ENCODE data around the gene ETNPPL.

Gene ETNPPL

DNA sequence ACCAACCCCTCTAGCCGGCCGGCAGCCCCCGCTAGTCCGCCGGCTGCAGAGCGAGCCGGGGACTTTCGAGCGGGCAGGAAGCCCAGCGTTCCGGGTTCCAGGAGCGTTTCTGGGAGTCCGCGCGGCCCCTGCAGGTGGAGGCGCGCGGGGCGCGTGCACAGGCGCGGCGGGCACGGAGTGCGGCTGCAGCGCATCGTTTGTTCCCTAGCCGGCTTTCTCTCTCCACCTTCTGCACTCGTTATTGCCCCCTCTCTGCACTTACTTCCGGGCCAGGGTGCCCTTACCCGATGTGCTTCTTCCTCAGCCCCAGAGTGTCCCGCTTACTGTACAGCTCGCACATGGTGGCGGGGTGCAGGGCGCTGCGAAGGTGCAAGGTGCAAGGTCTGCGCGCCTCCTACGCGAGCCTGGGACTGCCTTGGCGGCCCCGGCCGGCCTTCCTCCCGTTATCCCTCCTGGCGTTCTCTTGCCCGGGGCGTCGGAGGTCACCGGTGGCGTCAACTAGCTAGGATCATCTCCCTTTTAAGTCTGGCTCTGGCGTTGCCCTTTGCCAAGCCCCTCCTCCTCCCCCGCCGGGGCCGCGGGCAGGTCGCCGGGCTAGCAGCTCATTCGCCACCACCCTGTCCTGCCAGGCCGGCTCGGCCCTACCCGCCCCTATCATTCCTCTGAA, at the start of gene ETNPPL:
ETNPPL (minus strand) TSS at position 495 of the 667 bp plus-strand sequence; CDS start at position 340, 155 bp downstream.
- no peak for DNase-seq (ENCODE audit: low spot score)

DNA sequence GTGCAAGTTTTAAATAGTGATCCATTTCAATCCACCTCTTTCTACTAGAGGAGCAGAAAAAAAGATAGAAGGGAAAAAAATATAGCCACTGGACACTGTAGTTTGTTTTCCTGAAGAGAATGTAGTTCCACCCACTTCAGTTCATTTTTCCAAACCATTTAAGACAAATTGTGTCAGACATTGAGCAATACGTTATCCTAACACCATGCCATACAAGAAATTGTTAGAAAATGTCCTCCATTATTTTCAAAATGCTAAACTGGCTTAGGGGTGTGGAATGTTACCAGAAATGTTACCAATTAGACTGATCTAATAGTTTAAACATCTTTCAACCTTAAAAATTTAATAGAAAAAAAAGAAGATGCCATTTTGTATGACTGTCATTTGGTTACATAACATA, 48.6 kb upstream of the ETNPPL start:
- no peak for DNase-seq (ENCODE audit: low spot score)

DNA sequence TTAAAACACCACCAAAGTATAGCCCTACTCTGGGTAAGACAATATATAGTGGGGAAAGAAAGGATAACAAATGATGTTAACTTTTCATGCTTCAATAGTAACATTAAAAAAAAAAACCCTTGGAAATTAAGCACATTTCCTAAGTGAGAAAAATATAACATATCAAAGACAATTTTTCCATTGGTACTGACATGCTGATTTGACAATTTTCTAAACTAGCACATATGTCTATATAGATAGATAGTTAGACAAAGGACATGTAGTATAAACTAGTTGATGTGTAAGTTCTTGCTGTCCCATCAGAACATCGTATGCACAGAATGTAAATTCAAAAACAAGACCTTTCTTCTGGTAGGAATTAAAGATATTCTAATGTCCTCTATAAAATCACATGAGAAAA, 47.2 kb upstream of the ETNPPL start:
- no peak for DNase-seq (ENCODE audit: low spot score)

DNA sequence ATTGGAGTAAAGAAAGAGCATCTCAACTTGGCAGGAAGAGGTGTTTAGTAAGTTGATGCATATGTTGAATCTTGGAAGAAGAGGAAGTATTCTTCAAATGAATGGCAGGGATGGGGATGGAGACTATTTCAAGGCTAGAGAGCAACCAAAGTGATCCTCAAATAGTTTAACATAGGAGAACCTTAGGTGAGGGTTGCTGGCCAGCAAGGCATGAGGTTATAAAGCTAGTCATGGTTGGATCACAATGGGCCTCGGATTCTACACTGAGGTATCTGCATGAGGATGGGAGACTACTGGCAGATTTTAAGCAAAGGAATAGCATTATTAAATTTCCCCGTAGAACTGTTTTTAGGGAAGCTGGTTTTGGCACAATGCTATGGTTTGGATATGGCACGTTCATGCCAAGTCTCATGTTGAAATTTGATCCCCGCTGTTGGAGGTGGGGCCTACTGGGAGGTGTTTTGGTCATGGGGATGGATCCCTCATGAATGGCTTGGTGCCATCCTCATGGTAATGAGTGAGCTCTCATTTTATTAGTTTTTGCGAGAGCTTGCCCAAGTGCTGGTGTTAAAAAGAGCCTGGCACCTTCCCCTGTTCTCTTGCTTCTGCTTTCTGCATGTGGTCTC, 41.9 kb upstream of the ETNPPL start:
- no peak for DNase-seq (ENCODE audit: low spot score)

DNA sequence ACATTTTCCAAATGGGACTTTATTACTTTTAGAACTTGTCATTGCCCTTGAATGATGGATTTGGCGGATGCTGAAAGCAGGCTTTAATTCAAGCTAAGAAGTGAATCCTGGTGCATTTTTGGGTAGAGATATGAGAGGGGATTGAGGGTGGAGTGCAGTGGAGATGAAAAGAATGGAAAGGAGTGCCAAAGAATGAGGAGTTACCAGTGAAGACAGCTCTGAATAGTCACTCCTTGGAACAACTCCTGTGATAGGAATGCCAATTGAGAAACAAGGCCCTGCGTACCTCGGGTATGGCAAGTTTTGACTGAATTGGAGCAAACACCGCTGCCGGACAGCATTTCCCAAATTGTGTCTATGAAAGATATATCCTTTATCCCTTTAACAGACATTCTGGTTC, 36.5 kb upstream of the ETNPPL start:
- no peak for DNase-seq (ENCODE audit: low spot score)

DNA sequence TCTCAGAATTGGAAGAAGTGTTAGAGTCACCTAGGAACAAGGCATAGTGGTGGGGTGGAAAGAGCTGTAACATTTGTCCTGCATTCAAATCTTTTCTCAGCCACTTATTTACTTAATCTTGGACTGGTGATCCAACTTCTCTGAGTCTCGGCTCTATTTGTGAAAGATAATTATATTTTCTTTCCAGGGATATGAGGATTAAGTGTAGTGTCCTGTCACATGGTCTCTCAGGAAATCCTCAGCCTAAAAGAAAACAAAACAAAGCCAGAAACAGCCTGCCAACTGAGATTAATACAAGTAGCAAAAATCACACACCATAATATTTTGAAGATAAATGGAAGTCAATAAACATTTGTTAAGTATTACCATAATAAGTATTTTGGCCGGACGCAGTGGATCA, 33.3 kb upstream of the ETNPPL start:
- DNase-seq (ENCODE audit: low spot score), result no peak

DNA sequence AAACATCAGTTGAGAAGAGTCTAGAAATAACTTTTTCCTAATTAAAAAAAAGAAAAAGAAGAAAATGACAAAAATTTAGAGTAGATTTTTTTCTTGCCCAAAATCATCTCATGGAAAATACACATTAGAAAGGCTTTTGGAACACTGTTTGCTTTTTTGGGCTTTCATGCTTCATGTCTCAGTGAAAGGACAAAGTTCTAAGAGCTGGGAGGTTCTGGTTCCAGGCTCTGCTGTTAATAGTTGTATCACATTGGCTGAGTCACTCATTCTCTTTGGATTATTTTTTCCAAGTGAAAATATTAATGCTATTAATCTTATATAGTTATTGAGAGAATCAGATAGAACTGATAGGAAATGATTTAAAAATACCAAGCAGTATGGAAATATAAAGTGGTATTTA, 32.9 kb upstream of the ETNPPL start:
- DNase-seq (ENCODE audit: low spot score), result no peak

DNA sequence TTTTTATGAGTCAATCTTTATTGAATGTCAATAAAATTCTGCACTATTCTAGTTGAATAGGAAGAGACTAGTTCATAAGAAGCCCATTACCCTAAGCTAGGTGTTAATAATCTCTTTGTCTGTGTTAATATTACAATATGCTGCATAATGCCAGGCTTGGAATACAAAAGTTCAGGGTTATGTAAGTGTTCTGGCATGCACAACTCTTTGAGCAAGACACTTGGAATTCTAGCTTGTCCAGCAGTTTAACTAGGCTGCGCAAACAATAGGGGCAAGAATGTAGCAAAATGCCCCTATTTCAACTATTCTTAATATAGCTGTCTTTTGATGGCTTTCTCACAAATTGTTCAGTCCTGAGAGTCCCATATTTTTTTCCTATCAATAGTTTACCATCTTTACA, 31.3 kb upstream of the ETNPPL start:
- DNase-seq (ENCODE audit: low spot score), result no peak

DNA sequence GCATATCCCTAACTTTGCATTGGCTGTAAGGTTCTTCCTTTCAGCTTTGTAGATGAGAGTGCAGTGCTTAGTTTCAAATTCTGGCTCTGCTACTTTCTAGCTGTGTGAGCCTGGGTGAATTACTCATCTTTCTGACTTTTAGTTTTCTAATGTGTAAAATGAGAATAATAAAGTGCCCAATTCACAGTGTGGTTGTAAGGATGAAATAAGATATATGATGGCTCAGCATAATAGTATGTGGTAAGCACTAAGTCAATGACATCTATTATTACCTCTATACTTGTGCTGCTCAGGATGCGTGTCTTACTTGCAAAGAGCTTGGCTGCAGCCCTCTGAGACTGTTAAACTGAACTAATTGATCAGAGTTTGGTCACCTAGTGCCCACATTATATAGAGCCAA, 30.6 kb upstream of the ETNPPL start:
- no peak for DNase-seq (ENCODE audit: low spot score)

DNA sequence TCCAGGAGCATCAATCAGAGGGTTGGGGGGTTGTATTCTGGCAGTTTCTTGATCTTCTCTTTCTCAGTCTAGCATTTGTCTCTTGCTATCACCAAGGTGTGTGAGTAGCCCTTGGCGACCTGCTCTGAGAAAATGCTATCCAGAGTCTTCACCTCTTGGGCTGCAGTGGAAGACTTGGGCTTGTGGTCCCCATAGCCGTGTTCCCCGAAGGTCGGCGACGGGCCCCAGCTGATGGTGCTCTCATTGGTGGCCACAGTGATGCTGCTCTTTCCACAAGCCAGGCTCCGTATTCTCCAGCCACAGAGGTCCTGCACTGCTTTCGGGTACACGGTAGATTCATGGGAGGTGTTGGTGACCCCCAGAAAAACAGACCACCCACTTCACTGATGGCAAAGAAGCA, 25.9 kb upstream of the ETNPPL start:
- no peak for DNase-seq (ENCODE audit: low spot score)

DNA sequence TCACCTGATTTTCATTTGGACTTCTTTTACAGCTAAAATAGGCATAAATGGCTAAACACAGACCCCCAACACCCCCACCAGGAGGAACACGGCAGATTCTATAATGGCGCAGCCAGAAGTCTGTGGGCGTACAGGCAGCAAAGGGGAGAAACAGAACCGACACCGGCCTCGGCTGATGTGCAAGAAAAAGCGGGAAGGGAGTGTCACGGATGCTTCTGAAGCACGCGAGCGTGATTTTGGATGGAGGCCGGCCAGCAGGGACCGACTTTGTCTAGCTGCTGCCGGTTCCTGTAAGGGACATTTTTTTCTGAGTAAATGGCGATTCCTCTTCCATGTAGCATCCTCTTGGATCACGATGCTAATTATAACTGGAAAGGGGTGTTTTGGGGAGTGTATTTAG, 24.9 kb upstream of the ETNPPL start:
- DNase-seq (ENCODE audit: low spot score), result no peak

DNA sequence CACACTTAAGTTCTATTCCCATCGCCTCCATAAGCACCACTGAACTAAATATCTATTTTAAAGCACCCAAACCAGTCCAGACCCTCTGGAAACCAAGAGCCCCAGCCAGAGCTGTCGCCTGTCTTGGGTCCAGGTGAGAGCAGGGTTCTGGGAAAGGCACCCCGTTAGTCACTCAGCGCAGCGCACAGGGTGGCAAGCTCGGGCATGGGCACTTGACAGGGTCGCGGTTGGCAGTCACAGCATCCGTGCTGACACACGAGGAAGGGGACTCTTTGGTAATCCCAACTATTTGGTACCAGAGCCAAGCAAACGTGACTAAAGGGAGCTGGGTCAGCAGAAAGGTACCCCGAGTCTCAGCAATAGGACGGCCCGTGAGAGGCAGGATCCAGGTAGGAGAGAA, 24.3 kb upstream of the ETNPPL start:
- DNase-seq (ENCODE audit: low spot score), result no peak

DNA sequence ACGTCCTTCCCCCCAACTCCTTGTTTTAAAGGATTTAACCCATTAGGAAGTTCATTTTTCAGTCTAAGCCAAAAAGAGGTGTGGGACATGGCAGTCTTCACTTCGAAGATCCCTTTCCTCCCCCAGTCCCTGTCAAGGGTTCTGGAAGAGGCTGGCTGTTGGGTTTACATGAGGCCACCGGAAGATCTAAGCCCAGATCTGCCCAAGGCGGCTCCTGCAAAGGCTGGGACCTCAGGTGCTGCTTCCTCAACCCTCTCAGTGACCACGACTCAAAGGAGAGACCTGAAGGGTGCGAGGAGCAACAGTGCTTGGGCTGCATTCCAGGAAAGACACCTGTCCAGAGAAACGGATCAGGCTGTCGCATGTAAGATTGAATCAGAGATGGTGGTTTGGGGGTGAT, 23.5 kb upstream of the ETNPPL start:
- DNase-seq (ENCODE audit: low spot score), result no peak

DNA sequence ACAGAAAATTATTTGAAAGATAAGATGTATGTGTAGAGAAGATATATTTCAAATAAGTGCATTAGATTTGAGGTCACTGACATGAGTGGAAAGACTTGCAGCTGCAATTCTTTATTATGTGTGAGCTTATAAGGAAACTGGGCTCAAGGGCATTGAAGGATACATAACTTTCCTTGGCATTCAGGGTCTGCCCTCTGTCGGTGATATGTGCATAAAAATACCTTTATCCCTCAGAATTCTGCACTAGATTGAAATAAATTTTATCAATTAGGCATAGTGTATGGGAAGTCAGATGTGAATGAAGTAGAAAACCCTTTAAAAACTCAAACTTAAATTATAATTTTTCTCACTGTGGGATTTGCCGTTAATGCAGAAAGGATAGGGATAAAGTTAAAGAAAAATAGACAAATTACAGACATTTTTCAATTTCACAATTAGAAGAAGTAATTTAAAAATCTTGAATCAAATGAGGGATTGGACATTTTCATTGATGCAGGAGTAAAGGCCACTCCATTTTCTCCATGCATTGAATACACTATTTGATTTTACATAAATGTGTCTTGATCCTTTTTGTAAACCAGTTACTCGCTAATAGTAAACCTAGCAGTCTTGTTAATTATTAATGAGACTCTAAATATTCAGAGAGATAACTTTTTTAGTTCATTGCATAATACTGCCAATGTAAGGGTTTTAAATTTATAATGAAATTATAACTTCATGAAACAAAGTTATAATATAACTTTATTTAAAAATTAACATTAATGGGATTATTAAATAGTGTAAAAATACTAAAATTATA, 21.0 kb upstream of the ETNPPL start:
- no peak for DNase-seq (ENCODE audit: low spot score)

DNA sequence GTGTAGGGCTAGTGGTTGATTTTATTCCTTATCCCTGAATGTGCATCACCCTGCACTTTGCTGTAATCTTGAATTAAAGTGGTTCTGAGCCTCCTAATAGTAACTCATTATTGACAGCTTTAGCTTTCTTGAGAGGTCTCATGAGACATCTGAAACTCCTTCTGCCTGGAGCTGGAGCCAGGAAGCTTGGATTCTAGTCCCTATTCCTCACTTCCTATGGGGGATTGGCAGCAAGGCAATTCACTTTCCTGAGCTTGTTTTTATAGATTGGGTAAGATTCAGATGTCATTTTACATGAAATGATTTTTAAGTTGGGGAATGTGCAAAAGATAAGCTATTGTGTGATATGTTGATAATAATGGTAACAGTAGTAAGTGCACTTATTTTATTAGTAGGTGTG, 17.1 kb upstream of the ETNPPL start:
- DNase-seq (ENCODE audit: low spot score), result no peak

DNA sequence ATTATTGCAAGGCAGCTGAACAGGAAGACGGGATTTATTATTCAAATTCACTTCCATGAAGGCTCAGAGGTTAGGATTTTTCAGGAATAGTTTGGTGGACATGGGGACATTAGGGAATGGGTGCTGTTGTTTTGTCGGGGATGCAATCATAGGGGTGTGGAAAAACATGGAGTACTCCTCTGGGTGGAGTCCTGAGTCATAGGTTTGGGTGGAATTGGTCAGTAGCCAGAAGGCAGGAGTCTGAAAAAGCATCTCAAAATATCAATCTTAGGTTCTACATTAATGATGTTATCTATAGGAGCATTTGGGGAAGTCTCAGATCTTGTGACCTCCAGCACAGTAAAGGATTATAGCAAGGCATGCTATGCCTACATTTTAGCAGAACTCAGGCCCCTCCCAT, 14.5 kb upstream of the ETNPPL start:
- DNase-seq (ENCODE audit: low spot score), result no peak

DNA sequence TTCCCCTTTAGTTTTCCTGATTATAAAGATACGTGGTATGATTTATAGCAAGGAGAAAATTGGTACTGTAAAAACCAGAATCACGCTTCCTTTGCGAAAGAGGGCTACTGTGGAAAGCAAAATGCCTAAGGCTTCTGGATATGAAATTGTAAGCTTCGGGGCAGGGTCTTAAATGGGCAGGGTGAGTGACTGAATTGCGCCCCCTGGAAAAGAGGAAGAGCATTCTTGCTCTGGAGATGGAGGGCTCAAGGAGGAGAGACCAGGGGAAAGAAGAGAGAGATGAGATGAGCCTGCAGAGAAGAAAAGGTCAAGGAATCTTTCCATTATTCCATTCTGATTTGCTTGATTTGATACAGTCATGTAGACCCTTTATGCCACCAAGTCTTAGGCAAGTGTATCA, 13.1 kb upstream of the ETNPPL start:
- no peak for DNase-seq (ENCODE audit: low spot score)

DNA sequence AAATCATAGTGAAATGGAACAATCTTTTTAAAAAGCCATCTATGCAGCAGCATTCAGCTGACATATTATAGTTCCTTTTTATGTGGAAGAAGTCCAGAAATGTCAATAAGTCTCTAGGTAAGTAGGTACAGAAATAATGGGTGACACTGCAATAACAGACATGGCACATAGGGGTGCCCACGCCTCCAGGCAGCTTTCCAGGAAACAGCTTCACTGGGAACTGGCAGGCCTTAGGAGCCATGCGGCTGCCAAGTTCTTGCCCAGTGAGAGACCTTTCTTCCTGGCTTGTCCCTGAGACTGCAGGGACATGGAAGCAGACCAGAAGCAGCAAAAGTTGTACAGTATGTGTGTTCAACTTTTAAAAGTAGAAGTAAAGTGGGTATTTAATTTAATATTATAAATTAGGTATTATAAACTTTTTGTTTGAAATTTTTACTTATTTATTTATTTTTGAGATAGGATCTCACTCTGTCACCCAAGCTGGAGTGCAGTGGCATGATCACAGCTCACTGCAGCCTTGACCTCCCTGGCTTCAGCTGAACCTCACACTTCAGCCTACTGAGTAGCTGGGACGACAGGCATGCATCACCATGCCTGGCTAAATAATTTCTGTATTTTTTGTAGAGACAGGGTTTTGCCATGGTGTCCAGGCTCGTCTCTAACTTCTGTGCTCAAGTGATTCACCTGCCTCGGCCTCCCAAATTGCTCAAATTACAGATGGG, 12.1 kb upstream of the ETNPPL start:
- peak; percentile 68 for DNase-seq (ENCODE audit: low spot score)

DNA sequence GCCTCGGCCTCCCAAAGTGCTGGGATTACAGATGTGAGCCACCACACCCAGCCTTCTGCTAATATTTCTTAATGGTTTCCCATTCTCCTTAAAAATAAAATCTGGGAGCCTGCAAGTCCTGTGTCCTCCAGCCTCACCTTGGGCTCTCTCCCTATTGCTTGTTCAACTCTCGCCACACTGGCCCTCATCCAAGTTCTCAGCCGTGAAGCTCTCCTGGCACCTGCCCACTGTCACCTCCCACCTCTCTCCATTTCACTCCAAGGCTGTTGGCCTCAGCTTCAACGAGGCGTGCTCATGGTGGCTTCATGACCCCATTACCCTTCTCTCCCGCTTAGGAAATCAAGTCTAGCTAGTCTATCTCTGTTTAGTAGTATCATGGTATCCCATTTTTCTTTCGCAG, 9.5 kb upstream of the ETNPPL start:
- no peak for DNase-seq (ENCODE audit: low spot score)

DNA sequence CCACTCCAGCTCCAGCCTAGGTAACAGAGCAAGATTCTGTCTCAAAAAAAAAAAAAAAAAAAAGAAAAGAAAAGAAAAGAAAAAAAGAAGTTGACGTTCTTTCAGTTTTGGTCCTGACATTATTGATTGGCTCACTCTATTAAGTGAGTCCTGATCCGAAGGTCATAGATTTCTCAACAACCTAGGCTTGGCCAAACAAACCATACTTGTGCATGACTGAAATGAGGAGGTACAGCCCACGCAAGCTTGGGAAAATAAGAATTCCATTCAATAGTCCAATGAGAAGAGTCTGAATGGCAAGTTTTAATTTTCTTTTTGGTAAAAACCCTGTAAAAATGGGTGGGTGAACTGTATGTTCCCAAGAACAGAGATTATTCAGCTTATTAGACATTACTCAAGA, 3.2 kb upstream of the ETNPPL start:
- no peak for DNase-seq (ENCODE audit: low spot score)

DNA sequence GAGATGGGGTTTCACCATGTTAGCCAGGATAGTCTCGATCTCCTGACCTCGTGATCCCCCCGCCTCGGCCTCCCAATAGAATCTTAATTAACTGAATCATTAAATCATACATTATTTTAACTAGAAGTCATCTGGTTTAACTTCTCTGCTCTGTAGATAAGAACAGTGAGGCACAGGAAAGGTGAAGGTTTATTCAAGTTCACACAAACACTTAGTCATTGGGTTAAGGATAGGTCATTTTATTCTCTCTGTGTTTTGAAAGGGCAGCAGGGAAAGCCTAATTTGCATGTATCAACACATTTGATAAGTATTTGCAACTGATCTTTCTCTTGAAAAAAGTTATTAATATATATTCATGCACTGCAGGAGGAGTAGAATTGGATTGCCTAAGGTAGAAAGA, 1.1 kb upstream of the ETNPPL start:
- no peak for DNase-seq (ENCODE audit: low spot score)

DNA sequence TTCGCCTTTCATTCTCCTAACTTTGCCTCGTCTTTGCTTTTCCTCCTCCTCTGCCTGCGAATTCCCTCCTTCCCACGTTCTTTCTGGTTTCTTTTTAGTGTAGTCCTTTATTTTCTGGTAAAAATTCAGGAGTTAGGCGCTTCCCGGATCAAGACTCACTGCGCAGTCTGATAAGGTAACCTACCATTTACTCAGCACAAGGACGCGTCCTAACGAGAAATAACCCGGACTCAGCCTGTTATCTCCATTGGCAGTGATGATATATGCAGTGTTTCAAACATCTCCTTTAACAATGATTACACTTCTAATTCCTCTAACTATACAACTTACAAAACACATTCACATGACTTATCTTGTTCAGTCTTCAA, 357 bp upstream of the ETNPPL start:
- no peak for DNase-seq (ENCODE audit: low spot score)

DNA sequence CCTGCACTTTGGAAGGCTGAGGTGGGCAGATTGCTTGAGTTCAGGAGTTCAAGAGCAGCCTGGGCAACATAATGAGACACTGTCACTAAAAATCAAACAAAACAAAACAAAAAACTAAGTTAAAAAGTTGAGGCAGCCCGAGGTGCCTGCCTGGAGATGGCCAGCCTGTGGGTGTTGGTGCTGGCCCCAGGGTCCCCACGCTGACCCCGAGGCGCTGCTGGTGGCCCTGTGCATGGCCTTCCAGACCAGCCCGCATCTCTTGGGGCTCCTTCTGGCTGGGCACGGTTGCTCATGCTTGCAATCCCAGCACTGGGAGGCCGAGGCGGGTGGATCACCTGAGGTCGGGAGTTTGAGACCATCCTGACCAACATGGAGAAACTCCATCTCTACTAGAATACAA, 4.4 kb downstream of the ETNPPL start:
- no peak for DNase-seq (ENCODE audit: low spot score)
